ENCODE measurements around the gene RPS6KB1.
"Not testable (repeated sequence)": the region's sequence is repeated elsewhere in the genome, so short reads cannot be mapped to it uniquely, and the experiment has no call there.

The RPS6KB1 gene

DNA sequence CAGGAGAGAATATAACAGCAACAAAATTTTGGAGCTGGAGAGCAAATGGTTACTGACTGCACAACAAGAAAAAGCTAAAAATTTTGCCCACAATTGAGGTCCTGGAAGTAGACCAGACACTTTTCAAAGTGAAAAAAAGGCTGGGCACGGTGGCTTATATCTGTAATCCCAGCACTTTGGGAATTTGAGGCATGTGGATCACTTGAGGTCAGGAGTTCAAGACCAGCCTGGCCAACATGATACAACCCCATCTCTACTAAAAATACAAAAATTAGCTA, 23.0 kb upstream of the RPS6KB1 start:
- TF ChIP-seq, protein P1, sequence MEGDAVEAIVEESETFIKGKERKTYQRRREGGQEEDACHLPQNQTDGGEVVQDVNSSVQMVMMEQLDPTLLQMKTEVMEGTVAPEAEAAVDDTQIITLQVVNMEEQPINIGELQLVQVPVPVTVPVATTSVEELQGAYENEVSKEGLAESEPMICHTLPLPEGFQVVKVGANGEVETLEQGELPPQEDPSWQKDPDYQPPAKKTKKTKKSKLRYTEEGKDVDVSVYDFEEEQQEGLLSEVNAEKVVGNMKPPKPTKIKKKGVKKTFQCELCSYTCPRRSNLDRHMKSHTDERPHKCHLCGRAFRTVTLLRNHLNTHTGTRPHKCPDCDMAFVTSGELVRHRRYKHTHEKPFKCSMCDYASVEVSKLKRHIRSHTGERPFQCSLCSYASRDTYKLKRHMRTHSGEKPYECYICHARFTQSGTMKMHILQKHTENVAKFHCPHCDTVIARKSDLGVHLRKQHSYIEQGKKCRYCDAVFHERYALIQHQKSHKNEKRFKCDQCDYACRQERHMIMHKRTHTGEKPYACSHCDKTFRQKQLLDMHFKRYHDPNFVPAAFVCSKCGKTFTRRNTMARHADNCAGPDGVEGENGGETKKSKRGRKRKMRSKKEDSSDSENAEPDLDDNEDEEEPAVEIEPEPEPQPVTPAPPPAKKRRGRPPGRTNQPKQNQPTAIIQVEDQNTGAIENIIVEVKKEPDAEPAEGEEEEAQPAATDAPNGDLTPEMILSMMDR (IDR thresholded peaks at IDR 0.05) = no peak
- H3K27ac ChIP-seq = no peak overlapping the region
- no peaks in the 10 kb centered on the region for H3K4me1 ChIP-seq
- H3K36me3 ChIP-seq = peaks cover 0 to 61% (median 13%) of the 10 kb centered on the region in 3 donors
- H3K27me3 ChIP-seq = no peaks in the 10 kb centered on the region
- no peak overlapping the region for H3K4me3 ChIP-seq
- DNase-seq = no peak
- intact Hi-C loops (cut with DNase I; ENCODE audit: low total_unique reads) = no loop called here
- no peaks in the 10 kb centered on the region for H3K9me3 ChIP-seq

DNA sequence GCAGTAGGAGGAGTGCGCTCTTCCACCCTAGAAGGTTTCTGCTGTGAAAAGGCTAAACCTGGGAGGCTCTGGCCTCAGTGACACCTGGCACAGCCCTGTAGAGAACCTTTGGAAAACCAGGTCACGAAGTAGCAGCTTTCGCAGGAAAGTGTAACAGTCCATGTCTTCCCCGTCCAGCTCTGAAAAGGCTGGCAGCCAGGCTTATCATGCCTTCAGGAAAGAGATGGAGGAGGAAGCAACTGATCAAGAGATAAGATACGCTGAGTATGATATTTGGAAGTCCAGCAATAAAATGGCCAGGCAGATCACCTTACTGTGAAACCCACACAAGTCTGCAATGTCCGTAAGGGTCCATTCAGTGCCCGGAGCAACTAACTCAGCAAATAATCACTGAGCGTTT, 22.4 kb upstream of the RPS6KB1 start:
- no peaks in the 10 kb centered on the region for H3K9me3 ChIP-seq
- H3K4me1 ChIP-seq = no peaks in the 10 kb centered on the region
- H3K27me3 ChIP-seq = no peaks in the 10 kb centered on the region
- H3K27ac ChIP-seq = no peak overlapping the region
- H3K36me3 ChIP-seq = peaks cover 0 to 63% (median 19%) of the 10 kb centered on the region in 3 donors
- no peak overlapping the region for H3K4me3 ChIP-seq
- DNase-seq = peak in 1 of 2 donors; percentile 13
- TF ChIP-seq, protein P1 (IDR thresholded peaks at IDR 0.05) = no peak
- intact Hi-C loops (cut with DNase I; ENCODE audit: low total_unique reads) = no loop called here

DNA sequence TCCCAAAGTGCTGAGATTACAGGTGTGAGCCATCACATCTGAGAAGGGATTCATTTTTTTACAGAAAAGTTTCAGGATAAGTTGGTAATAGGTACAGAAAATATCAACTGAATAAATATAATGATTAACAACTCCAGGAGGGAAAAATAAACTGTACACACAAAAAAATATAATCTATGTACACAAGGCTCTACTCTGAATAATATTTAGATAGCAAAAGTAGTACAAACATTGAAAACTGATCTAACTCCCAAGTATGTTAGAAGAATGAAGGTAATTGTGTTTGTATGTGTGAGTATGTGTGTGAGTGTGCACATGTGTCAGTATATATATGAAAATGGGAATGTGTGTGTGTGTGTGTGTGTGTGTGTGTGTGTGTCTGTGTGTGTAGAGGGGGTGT, 20.6 kb upstream of the RPS6KB1 start:
- Histone ChIP-seq H3K36me3 (peaks cover 6 to 66% (median 32%) of the 10 kb centered on the region in 3 donors), H3K27me3 (no peaks in the 10 kb centered on the region), H3K4me3 (no peak overlapping the region), H3K4me1 (no peaks in the 10 kb centered on the region), H3K9me3 (no peaks in the 10 kb centered on the region), H3K27ac (no peak overlapping the region)
- TF ChIP-seq, protein P1 (IDR thresholded peaks at IDR 0.05) = no peak
- intact Hi-C loops (cut with DNase I; ENCODE audit: low total_unique reads) = no loop called here
- DNase-seq = no peak

DNA sequence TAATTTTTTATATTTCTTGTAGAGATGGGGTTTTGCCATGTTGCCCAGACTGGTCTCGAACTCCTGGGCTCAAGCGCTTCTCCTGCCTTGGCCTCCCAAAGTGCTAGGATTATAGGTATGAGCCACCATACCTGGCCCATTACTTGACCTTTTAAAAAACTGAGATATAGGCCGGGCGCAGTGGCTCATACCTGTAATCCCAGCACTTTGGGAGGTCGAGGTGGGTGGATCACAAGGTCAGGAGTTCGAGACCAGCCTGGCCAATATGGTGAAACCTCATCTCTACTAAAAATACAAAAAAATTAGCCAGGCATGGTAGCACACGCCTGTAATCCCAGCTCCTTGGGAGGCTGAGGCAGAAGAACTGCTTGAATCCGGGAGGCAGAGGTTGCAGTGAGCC, 19.5 kb upstream of the RPS6KB1 start:
- H3K9me3 ChIP-seq; intact Hi-C loops (cut with DNase I; ENCODE audit: low total_unique reads); H3K4me3 ChIP-seq; H3K27ac ChIP-seq; H3K27me3 ChIP-seq; H3K4me1 ChIP-seq: not testable (repeated sequence)
- H3K36me3 ChIP-seq = peaks cover 6 to 72% (median 42%) of the 10 kb centered on the region in 3 donors
- peak in 1 of 2 donors; percentile 6 for DNase-seq

DNA sequence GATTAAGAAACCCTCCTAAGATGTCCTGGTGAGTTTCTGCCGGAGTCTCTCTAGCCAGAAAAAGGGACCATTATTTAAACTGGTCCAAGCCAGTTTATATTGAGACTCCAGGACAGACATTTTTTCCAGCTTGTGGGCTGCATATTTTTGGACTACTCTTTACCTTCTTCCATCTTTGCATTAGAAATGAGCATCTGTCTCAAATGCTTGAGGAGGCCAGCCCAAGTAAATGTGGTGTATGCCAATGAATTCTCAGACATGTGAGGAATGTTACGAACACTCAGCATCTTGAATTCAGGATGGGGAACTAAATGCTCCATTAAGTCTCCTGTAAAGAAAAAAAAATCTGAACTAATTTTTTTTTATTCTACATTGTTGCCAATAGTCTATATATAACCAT, 18.5 kb upstream of the RPS6KB1 start:
- no peaks in the 10 kb centered on the region for H3K4me1 ChIP-seq
- no peak for DNase-seq
- H3K36me3 ChIP-seq = peaks cover 6 to 80% (median 50%) of the 10 kb centered on the region in 3 donors

DNA sequence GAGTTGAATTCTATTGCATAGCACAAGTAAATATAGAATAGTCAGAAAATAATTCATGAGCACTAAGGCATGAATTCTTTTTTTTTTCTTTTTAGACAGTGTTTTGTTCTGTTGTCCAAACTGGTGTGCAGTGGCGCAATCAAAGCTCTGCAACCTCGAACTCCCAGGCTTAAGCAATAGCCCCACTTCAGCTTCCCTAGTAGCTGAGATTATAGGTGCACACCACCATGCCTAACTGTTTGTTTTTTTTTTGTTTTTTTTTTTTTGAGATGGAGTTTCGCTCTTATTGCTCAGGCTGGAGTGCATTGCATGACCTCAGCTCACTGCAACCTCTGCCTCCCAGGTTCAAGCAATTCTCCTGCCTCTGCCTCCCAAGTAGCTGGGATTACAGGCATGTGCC, 16.8 kb upstream of the RPS6KB1 start:
- Histone ChIP-seq H3K4me1 (no peaks in the 10 kb centered on the region), H3K36me3 (peaks cover 15 to 96% (median 52%) of the 10 kb centered on the region in 3 donors), H3K4me3 (no peak overlapping the region), H3K9me3 (no peaks in the 10 kb centered on the region), H3K27ac (no peak overlapping the region), H3K27me3 (no peaks in the 10 kb centered on the region)
- intact Hi-C loops (cut with DNase I; ENCODE audit: low total_unique reads) = no loop called here
- peak; percentile 7 to 27 for DNase-seq
- TF ChIP-seq, protein P1 (IDR thresholded peaks at IDR 0.05) = no peak

More for the DNA sequence above, 18.5 kb upstream of the RPS6KB1 start:
- Histone ChIP-seq H3K9me3 (no peaks in the 10 kb centered on the region), H3K4me3 (no peak overlapping the region), H3K27me3 (no peaks in the 10 kb centered on the region), H3K27ac (no peak overlapping the region)
- TF ChIP-seq, protein P1 (IDR thresholded peaks at IDR 0.05) = no peak
- intact Hi-C loops (cut with DNase I; ENCODE audit: low total_unique reads) = no loop called here

Data from tibial artery (tissue), 4 donors.